HTERT RPE-1 (cell line): Measurements from ENCODE around the gene SOBP.

Experiments used
- in situ Hi-C: fragments of 300-500 bp; cut with MboI; formaldehyde crosslinking; loops from 4 replicates; pipeline ENCODE4 v1.14.3; 2020; ENCODE audit warnings: low sequenced_read_pairs

Gene SOBP

GRCh38 chr6:107612762-107613415 lies 123.0 kb downstream of the SOBP start:
- in situ Hi-C loops, result no loop called here

- in situ Hi-C loops, result no loop called here
These were observed 123.9 kb downstream of the SOBP start for GRCh38 chr6:107613651-107614379.

DNA sequence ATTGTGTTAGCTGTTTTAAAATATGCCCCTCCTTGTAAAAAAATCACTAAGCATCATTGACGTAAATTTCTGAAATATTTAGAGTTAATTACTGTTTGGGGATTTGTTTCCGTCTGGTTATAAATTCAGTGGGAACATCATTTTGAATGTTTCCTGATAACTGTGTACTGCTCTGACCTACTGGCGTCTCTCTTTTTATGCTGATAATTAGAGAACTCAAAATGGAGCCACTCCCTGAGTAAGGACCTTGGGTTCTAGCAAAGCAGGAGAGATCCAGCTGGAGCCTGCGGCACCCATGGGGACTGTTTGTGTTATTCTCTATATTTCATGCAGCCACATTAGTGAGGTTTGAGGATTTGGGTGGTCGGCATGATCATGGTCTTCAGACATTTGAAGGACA lies 124.9 kb downstream of the SOBP start:
- in situ Hi-C loops, result no loop called here

DNA sequence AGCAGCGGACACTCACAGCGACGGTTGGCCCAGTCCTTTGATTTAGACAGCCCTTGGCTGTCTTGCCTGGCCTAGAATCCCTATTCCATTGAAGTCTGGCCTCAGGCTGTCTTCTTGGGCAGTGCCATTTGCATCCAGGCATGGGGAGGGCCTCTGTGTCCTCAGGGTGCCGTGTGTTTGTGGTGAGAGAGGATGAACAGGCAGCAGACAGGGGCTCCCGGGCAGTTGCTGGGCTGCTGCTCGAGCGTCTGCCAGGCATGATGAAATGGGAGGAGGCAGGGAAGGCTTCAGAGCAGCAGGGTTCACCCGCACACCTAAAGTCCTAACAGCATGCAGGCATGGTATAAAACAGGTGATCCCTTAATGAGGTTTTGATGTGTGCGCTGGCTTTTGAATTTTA lies 126.9 kb downstream of the SOBP start:
- in situ Hi-C loops, result no loop called here

DNA sequence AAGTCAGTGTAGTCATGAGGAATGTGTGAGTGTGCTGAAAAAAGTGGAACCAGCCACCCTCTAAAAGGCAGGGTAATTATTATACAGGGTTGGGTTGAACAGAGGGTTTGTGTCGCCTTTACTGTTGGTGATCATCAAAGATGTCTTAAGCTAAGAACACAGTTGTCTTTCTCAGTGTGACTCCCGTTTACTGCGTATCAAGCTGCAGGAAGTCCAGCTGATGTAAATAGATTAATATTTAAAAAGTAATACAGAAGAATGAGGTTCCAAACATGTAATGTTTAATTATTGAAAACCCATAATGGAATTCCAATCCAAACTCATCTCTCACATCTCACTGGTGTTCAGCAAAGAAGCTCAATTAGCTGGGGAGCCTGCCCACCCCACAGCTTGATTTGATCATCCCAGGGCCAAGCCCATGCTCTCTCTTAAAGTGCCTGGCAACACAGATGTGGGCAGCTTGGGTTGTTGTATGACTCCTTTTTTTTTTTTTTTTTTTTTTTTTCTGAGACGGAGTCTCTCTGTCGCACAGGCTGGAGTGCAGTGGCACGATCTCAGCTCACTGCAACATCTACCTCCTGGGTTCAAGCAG lies 127.5 kb downstream of the SOBP start:
- in situ Hi-C loops, result no loop called here

GRCh38 chr6:107618672-107619071 lies 128.8 kb downstream of the SOBP start:
- in situ Hi-C loops, result no loop called here

DNA sequence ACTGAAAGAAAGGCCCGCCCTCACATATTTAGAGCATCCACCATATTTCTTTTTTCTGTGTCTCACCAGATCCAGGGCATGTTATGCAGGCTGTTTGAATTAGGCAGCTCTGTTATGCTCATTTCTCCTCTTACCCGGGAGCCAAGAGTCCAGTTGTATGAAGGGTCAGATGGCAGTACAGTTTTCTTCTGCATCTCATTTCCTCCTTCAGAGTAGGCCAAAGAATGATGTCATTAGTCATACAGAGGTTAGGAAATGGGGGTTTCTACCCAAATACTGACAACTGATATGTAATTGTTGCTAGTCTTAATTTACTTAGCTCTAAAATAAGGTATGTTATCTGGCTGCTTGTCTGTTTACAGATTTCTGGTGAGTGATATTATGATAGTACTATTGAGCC lies 130.8 kb downstream of the SOBP start:
- in situ Hi-C loops, result no loop called here

DNA sequence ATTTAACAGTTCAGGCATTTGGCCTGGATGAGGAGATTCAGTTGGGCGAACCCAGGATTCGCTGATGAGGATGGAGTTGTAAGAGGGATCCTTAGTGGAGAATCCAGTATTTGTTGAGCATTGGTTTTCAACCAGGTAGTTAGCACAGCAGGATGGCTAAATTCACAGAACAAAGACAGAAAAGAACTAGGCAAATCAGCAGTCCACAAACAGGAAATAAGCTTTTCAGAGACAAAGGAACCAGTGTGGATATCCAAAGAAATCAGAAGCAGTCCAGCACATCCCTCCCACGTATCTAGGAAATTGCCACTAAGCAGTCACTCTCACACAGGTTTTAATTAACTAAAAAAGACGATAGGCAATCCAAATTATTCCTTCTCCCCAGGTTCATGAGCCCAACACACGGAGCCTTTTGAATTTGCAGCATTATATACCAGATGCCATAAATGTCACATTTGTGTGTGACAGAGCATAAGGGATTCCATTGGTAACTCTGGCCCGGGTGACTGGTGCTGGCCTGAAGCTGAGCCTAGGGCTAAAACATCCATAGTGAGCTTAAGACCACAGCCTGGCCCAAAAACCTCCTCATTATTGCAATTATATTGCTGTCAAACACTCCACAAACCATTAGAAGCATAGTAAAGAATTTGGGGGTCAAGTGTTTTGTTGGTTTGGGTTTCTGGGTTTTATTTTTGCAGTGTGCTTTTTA lies 131.5 kb downstream of the SOBP start:
- in situ Hi-C loops, result no loop called here

- in situ Hi-C loops, result no loop called here
These were observed 132.4 kb downstream of the SOBP start for GRCh38 chr6:107622269-107622668.

DNA sequence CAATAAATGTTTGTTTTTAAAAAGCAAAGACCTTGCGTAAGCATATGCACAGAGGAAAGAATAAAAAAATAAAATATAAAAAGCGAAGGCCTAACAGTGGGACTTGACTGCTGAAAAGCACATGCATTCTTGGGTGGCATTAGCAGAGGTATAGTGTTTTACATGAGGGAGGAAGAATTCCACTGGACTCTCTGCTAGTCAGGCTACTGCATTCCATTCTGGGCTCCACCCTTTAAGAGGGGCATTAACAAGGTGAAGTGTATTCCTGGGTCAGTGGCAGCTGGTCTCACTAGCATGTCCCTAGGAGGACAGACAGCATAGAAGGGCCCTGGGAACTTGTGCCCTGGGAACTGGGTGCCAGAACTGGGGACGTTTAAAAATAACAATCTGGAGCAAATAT lies 134.1 kb downstream of the SOBP start:
- in situ Hi-C loops, result no loop called here

GRCh38 chr6:107624541-107624940 lies 134.6 kb downstream of the SOBP start:
- in situ Hi-C loops, result no loop called here

DNA sequence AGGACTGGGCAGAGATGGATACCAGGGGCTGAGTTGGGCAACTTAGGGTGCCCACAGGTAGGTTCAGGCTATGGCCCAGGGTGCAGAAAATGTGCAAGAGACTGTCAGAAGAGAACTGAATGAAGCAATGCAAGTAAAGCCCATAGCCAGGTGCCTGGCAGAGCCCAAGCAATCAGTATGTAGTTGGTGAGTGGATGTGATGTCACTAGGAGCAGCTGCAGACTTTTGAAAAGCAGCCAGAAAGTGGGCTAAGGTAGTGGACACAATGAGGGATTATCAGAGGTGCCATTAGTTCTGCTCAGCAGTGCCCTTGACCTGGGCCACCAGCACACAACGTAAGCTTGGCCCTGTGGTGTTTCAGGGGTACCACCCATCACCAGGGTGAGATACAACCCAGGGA lies 135.3 kb downstream of the SOBP start:
- in situ Hi-C loops, result no loop called here

GRCh38 chr6:107626645-107627044 lies 136.7 kb downstream of the SOBP start:
- in situ Hi-C loops, result no loop called here

GRCh38 chr6:107627969-107628368 lies 138.1 kb downstream of the SOBP start:
- in situ Hi-C loops, result no loop called here

- in situ Hi-C loops, result no loop called here
These were observed 139.0 kb downstream of the SOBP start for GRCh38 chr6:107628878-107629277.

GRCh38 chr6:107629548-107630129 lies 139.7 kb downstream of the SOBP start:
- in situ Hi-C loops, result no loop called here

GRCh38 chr6:107630348-107630977 lies 140.5 kb downstream of the SOBP start:
- in situ Hi-C loops, result no loop called here

- in situ Hi-C loops, result no loop called here
These were observed 142.6 kb downstream of the SOBP start for GRCh38 chr6:107632381-107633136.

DNA sequence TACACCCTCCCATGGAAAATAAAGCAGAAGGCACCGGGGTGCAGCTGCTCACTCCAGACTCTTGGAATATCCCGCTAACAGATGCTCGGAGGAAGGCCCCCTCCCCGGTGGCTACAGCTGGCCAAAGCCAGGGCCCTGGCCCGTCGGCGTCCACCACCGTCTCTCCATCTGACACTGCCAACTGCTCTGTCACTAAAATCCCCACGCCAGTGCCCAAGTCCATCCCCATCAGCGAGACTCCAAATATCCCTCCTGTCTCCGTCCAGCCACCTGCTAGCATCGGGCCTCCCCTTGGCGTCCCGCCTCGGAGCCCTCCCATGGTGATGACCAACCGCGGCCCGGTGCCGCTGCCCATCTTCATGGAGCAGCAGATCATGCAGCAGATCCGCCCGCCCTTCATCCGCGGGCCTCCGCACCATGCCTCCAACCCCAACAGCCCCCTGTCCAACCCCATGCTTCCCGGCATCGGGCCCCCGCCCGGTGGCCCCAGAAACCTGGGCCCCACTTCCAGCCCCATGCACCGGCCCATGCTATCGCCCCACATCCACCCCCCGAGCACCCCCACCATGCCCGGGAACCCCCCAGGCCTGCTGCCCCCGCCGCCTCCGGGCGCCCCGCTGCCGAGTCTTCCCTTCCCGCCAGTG lies 143.9 kb downstream of the SOBP start:
- in situ Hi-C loops, result no loop called here
